NCI-H2029 (cell line): ENCODE measurements around the gene NGF.
"Not testable (repeated sequence)": the region's sequence is repeated elsewhere in the genome, so short reads cannot be mapped to it uniquely, and the experiment has no call there.

Experiments used
- DNase-seq: peaks from one replicate; lab custom pipeline; 2025; lab: John Stamatoyannopoulos, UW

NGF gene

DNA sequence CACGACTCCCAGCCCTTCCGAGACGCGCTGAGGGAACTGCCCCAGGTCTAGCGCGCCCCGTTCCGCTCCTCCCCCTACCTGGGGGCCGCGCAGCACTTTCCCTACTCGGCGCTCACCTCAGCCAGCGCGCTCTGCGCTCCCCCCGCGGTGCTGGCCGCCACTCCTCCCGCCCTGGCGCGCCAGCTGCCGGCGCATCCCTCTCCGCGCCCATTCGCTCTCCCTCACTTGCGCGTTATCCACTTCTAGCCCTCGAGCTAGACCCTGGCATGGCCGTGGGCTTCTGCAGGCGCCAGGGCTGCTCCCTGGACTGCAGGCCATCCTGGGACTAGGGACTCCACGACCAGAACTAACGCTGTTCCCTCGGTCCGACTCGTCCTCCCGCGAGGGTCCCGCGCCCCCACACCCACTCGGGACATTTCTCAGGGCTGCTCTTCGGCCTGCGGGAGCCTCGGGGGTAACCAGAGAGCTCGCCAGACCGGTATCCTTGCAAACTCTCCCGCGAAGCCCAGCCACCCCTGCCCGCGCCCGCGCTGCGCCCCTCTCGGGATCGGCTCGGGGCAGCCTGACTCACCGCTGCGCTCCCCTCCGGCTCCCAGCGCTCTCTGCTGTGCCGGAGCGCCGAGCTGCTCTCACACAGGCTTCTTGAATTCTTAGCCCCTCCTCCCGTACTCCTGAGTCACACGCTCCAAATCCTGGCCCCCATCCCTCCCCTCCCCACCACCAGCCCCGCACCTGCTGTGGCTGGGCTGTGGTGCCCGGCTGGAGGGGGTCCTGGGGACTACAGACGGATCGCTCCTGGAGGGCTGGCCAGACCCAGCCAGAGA, at the start of gene NGF:
Gene NGF, minus strand, starts transcription at position 617 of the 824 bp plus-strand sequence. CDS start 51,454 bp downstream, outside the sequence.
- DNase-seq: no peak

DNA sequence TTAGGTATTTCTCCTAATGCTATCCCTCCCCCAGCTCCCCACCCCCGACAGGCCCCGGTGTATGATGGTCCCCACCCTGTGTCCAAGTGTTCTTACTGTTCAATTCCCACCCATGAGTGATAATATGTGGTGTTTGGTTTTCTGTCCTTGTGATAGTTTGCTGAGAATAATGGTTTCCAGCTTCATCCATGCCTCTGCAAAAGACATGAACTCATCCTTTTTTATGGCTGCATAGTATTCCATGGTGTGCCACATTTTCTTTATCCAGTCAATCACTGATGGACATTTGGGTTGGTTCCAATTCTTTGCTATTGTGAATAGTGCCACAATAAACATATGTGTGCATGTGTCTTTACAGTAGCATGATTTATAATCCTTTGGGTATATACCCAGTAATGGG, 45.4 kb upstream of the NGF start:
- not testable (repeated sequence) for DNase-seq

DNA sequence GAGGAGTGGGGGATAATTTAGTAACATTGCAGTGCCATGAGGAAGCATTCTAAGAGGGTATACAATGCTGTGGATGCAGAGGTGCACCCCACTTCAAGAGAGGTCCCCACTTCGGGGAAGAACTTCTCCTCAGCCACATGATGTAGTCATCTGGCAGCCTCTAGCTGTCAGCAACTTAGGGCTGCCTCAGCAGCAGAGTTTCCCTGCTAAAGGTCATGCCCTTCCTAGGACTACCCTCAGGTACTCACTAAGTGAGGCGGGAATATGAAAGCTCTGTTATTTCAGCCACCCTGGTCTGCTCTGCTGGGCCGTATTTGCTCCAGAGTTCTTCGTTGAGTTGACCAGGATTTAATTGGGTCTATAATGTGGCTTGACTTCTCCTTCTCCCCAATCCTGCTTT, 41.9 kb upstream of the NGF start:
- DNase-seq: no peak

DNA sequence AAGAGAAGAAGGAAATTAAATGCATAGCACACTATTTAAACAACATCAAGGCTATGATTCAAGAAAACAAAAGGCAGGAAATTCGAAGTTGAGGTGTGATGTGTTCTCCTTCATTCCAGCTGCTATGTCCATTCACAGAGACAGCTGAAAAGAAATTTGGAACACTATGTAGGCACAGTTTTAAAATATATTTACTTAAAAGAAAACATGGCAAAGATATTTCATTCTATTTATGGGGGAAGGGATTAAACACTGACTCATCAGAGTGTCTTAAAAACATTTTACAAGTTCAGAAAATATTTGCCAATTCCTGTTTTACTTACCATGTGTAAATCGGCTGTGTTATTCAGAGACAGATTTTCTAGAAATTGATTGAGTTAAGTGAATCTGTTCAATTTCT, 39.4 kb upstream of the NGF start:
- DNase-seq: no peak

DNA sequence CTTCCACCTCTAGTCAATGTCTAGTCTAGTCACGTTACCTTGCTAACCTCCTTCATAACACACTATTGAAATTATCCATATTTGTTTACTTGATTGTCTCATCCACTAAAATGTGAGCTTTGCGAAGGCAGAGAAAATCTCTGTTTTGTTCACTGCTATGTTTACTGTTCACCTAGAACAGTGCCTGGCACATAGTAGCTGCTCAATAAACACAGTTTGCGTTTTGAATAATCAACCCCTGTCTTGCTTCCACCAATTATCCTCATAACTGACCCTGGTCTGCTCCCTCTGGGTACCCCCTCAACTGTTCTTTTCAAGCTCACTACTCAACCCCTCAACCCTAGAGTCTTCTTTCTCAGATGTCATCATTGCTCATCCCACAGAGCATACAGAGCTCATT, 36.5 kb upstream of the NGF start:
- DNase-seq: no peak

DNA sequence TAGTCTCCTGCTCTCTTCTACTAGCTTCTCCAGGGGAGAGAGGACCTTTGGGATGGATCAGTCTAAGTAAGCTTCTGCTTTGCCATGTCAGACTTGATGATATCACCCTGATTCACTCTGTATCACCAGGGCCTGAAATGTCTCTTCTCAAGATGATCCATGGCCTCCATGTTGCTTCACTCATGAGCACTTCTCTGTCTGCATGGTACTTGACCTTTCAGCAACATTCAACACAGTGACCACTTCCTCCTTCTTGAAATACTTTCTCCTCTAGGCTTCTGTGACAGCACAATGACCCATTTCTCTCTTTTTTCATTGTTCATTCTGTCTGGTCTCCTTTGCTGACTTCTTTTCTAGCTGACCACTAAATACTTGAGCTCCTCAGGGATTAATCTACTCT, 35.3 kb upstream of the NGF start:
- peak; percentile 1 for DNase-seq

DNA sequence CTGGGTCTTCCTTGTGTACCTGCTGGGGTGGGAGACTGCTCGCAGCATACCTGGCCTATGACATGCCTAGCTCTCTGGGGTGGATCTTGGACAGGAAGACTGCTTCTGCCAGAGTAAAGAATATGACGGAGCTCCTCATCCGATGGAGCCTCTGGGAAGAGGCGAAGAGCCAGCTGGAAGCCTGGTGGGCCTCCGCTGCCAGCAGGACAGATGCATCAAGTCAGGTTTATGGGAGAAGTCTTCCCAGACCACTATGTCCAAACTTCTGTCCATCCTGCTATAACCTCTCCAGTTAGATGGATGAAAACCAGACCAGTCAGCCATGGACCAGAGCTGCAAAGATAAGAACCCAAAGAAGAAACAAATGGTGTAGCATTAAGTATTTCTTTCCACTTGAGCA, 27.7 kb upstream of the NGF start:
- DNase-seq: no peak

DNA sequence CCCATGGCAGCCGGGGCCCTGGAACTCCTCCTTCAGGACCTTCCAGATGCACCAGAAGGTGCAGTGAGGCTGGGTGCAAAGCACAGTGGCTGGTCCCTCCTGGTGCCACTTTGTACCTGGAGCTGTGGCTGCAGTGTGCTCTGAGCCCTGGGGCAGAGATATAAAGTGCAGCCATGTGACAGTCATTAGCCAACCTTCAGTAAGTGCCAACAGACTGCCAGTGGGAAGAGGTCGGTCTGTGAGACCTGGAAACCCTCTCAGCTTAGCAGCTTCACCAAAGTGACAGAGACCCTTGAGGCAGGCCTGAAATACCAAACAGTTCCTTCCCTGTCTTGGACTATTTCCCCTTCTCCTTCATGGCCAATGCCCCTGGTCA, 26.7 kb upstream of the NGF start:
- no peak for DNase-seq

DNA sequence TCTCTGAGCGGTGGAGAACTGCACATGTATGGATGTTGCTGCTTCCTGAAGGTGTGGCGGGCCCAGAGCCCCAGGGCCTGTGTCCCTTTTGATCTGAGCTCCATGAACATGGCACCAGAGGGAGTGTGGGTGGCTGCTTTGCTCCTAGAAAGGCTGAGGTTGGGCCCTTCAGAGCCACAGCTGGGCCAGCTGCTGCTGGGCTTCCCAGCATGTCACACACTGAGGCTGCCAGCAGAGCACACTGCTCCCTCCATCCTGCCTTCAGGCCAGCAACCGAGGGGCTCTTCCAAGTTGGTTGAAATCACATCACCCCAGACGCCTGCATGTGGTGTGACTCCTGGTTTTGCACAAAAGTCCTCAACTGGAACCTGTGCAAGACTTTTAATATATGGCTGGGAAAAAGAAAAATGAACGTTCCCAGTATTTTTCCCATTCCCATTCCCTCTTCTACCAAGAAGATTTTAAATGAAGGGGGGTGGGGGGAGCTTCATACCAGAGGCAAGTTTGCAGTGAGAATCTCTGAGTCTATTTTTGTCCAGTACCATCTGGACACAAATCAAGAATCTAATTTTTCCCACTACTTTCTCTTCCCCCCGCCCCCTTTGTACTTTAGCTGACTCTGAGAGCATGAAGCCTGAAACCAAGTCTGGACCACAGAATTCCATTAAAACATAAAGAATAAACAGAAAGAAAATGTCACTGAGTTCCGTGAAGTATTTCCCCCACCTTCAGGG, 26.2 kb upstream of the NGF start:
- DNase-seq: no peak

DNA sequence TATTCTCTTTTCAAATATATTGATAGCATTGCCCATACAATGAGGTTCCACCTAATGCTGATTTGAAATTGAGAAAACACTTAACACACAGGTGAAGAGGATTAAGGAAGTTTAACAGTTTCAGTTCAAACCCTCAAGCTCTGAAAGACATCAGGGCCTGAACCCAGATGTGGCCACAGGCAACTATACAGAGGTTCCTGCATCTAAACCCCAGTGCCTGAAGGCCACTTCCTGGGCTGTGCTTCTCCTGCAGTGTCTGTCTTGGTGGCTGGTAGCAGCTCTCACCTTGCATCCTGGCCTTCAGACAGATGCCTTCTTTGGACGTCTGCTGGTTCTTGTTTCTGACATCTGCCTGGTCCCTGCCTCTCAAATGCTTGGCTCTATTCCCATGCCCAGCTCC, 25.1 kb upstream of the NGF start:
- no peak for DNase-seq

DNA sequence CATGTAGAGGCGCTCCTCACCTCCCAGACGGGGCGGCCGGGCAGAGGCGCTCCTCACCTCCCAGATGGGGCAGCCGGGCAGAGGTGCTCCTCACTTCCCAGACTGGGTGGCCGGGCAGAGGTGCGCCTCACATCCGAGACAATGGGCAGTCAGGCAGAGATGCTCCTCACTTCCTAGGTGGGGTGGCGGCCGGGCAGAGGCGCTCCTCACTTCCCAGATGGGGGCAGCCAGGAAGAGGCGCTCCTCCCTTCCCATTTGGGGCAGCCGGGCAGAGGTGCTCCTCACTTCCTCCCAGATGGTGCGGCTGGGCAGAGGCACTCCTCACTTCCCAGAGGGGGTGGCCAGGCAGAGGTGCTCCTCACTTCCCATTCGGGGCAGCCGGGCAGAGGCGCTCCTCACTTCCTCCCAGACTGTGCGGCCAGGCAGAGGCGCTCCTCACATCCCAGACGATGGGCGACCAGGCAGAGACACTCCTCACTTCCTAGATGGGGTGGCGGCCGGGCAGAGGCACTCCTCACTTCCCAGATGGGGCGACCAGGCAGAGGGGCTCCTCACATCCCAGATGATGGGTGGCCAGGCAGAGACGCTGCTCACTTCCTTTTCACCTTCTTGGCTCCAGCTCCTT, 22.6 kb upstream of the NGF start:
- not testable (repeated sequence) for DNase-seq

DNA sequence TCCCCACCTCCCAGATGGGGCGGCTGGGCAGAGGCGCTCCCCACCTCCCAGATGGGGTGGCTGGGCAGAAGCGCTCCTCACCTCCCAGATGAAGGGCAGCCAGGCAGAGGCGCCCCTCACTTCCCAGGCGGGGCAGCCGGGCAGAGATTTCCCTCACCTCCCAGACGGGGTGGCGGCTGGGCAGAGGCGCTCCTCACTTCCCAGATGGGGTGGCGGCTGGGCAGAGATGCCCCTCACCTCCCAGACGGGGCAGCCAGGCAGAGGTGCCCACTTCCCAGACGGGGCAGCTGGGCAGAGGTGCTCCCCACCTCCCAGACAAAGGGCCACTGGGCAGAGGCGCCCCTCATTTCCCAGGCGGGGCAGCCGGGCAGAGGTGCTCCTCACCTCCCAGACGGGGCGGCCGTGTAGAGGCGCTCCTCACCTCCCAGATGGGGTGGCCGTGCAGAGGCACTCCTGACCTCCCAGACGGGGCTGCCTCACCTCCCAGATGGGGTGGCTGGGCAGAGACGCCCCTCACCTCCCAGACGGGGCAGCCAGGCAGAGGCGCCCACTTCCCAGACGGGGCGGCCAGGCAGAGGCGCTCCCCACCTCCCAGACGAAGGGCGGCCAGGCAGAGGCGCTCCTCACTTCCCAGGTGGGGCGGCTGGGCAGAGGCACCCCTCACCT, 21.9 kb upstream of the NGF start:
- DNase-seq: not testable (repeated sequence)

DNA sequence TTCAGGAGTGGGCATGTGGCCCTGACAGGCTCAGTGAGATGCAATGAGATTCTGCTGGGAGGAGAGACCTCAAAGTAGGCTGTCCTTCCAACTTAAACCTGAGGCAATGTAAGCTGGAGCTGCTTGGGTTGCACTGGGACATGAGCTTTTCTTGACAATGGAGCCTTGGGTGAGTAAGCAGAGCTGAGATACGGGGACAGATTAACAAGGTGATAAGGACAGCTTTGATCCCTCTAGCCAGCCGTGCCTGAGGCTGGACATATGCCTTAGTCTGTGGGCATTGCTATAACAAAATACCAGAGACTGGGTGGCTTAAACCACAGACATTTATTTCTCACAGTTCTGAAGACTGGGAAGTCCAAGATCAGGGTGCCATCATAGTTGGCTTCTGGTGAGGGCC, 18.3 kb upstream of the NGF start:
- no peak for DNase-seq

DNA sequence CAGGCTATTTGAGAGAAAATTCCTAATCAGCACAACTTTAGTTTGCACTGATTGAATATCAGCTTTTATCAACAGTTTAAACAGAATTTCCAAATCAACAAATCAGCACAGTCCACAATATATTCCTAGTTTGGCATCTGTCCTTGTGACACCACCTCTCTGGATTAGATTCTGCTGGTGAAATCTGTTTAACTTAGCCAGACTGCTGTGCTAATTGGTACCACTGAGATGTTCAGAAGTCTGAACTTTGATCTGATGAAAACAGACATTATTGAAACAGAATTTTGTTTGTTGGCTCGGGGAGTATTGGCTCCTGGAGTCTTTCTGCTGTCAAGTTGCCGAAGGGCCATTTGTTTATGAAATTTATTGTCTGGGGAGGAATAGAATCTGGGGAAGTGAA, 17.0 kb upstream of the NGF start:
- no peak for DNase-seq

DNA sequence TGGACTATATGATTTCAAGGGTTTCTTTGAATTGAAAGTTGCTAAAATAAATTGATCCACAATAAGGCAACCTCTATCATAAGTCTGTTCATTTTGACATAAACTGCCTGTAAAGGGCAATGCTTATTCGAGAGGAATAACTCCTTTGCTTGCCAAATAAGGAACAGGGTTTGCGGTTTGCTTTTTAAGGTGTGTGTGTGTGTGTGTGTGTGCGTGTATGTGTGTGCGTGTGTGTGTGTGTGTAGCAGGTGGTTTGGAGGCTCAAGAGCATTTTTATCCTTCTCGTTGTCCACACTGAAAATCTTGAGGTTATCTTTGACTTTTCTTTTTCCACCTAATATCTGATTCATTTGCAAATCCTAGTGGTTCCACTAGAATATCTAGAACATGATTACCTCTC, 13.1 kb upstream of the NGF start:
- no peak for DNase-seq

DNA sequence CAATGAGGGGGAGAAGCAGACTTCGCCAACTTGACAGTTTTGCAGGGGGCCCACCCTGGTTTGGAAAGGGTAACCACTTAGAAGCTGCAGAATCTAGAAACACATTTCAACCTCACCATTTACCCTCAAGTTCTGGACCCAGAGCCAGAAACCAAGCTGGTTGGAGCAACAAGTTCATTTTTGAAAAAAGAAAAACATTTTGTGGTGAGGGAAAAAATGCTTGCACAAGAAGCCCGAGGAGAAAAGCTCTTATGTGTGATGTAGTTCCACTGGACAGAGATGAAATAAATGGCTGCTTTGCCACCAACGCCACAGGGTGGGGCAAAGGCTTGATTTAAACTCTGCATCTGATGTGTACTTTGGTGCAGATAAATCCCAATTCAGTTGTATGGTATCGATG, 10.6 kb upstream of the NGF start:
- DNase-seq: no peak

DNA sequence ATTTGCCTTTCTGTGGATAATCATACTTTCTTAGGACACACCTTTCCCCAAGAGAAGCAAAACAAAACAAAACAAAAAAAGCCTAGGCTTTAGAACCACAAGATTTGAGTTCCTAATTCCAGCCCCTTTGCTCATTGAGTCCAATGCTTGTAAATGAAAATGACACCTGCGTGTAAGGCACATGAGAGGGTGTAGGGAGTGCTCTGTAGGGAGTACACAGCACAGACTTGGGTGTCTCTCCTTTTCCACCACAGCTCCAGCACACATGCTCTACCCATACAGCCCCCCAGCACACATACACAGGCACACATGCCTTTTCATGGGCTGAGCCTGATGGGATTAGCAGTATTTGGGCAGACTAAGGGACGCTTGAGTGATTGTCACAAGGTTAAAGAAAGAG, 9.2 kb upstream of the NGF start:
- DNase-seq: no peak

DNA sequence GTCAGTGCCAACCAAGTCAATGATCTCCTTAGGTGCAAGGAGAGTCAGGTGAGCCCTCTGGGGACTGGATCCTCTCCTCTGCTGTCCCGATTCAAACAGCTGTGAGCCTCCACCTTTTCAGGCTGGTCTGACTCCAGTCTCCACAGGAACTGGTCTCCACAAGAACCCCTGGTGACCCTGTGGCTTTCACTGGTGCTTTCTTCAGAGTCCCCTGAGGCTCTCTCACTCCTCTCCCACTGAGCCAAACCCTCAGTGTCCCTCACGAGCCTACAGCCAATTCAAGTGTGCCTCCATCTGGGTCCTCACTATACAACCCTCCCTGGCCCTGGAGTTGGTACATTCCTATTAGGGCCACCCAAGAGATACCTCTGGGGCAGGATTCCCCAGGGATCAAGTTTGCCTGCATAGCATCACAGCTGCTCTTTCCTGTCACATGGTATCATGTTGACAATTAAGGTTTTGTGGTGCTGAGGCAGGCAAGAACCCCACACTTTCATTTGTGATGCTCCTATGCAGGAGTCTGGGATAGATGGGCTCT, 5.2 kb upstream of the NGF start:
- DNase-seq: no peak

DNA sequence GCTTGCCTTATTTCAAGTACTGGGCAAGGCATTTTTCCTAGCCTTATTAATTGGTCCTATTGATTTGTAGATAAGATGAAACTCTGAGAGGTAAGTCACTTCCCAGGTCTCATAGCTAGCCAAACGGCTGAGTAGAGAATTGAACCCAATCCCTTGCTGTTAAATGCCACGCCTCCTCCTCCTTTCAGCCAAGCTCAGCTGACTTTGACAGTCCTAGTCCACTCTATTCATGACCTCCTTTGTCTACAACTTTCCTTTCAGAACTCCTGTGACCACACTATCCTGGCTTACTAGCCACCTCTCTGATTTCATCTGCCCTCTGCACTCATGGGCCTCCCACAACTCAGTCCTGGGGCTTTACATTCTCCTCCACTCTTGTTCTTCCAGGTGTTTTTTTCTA, 3.9 kb upstream of the NGF start:
- DNase-seq: no peak

DNA sequence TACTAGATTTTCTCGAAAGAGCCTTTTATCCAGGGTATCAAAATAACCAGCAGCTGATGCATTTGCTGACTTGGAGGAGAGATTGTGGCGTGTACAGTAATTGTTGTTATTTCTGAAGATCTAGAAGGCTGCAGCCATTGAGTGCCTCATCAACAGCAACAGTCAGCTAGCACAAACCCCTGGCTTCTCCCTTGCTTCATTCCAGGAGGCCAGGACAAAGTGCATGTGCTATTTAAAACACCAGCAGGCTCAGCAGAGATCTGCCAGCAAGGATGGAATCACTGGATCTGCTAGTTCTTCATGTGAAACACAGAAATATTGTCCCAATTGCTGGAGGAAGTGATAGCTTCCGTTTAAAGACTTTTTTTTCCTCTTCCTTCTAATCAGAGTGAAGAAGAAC, 2.8 kb upstream of the NGF start:
- no peak for DNase-seq

DNA sequence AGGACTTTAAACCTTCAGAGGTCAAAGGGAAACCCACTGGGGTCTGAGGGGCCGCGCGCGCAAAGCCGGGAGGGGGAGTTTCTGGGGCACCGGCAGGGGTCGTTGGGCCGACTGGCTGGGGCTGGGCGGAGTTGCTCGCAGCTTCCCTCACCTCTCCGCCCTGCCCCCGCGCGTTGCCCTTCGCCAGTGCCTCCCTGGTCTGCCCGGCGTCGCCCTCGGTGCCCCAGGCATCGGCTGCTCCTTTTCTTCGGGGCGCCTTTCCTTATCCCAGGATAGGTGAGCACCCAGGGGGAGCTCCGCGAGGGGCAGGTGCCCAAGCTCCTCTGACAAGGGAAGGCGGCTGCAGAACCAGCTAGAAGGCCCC, 390 bp upstream of the NGF start:
- DNase-seq: no peak

DNA sequence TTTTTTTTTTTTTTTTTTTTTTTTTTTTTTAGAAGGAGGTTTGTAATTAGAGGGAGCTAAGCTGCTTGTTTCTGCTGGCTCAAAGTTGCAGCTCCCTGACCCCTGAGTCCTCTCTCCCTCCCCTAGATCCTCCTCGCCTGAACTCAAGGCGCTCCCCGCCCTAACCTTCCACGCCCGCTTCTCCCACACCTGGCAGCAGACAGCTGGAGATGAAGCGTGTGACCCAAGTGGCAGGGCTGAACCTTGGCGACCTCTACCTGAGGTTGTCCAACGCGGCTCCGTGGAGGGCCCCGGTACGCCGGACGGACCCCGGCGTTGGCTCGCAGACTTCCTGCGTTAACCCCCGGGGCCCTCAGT, 795 bp downstream of the NGF start:
- no peak for DNase-seq

DNA sequence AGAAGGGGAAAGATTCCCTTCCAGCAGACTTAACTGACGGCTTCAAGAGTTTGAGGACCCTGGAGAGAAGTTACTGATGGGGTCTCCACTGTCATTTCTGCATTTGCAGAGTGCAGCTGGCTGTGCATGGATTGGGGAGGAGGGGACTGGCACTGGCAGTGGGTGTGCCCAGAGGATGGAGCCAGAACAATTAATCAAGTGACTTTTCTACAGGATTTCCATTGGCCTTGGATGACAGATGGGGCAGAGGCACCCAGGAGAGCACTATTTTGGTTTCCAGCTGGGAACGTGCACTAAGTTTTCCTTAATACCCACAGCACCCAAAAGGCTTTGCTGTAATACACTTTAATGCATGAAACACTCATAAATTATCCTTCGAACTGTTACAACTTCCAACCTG, 1.3 kb downstream of the NGF start:
- no peak for DNase-seq
